GM19452 (cell line): Measurements from ENCODE around the gene CAV2.
"Not testable (repeated sequence)": the region's sequence is repeated elsewhere in the genome, so short reads cannot be mapped to it uniquely, and the experiment has no call there.

ENCODE experiments used
- ATAC-seq: cut with Tn5 transposase; IDR thresholded peaks from one replicate; pipeline ENCODE4 v1.9.1; 2021; ENCODE audit not compliant: unreplicated experiment

Gene CAV2, protein sequence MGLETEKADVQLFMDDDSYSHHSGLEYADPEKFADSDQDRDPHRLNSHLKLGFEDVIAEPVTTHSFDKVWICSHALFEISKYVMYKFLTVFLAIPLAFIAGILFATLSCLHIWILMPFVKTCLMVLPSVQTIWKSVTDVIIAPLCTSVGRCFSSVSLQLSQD

DNA sequence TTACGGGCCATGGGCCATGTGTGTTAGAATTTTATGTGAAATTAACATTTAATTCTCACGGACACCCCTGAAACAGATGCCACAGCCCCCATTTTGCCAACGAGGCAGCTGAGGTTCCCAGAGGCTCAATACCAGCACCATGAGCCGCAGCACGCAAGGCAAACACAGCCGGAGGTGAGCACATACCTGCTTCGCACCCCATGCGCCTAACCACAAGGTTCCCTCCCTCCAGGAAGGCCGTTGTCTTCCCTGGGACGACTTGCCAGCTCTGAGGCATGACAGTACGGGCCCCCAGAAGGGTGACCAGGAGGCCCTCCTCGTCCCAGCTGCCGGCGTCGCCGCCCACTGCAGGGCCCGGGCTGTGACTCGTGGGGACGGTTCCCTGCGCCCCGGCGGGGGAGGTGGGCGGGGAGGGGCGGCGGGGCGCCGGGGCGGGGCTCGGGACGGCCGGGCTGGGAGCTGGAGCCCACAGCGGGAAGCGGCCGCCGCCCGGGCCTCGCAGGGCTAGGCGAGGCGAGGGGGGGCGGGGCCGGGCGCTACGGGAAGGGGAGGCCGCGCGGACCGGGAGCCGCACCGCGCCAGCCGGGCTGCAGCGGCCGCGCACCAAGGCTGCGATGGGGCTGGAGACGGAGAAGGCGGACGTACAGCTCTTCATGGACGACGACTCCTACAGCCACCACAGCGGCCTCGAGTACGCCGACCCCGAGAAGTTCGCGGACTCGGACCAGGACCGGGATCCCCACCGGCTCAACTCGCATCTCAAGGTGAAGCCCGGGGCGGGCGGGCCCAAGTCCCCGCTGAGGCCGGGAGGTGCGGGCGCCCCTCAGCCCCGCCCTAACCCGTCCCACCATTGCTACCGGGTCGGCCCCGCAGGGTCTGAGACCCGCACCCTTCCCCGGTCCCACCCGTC, at the start of gene CAV2:
Gene CAV2, plus strand, starts transcription at position 571 of the 910 bp plus-strand sequence. Its CDS starts 44 bp downstream, at position 615.
- ATAC-seq, result no peak

GRCh38 chr7:116449950-116450349, 49.6 kb upstream of the CAV2 start:
- no peak for ATAC-seq

DNA sequence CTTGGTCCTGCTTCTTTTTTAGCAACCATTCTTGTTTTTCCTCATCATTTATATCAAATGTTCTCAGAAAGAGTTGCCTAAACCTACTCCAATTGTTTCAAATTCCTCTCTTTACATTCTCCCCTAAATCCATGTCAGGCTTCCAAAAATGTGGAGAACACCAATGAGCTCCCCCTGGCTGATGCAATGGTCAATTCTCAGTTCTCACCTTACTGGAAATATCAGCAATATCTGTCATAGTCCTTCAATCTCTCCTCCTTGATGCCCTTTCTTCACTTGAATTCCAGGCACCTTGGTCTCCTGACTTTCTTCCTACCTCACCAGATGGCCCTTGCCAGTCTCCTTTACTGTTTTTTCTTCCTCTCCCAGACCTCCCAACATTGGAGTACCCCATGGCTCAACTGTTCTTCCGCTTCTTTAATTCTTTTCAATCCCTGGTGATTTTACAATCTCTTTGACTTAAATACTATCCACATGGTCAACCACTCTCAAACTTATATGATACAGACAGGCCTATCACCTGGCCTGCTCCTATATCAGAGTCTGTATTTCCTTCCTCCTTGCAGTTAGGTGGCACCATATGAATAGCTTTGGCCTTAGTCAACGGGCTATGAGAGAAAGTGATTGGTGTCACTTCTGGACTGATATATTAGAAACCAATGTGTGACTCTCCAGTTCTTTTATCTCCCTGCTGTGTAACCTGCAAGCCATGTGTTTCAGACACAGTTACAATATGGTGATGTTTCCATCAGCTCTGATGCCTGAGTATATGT, 47.4 kb upstream of the CAV2 start:
- no peak for ATAC-seq

- no peak for ATAC-seq
Measured at GRCh38 chr7:116454377-116454776, 45.2 kb upstream of the CAV2 start.

DNA sequence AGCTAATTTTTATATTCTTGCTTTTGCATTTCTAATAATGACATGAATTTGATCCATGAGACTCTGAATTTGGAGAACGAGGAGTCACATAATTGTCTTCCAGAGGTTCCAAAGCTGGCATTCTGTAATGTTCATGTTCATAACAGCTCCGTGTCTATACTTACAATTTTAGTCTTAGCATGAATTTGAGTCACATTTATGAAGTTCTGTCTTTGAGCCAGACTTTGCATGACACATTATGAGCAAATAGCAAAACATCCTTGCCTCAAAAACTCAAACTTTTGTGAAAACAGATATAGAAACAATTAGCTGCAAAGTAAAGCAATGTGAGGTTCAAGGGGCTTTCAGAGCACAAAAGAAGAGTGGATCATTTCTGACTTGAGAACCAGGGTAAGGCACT, 44.5 kb upstream of the CAV2 start:
- no peak for ATAC-seq

DNA sequence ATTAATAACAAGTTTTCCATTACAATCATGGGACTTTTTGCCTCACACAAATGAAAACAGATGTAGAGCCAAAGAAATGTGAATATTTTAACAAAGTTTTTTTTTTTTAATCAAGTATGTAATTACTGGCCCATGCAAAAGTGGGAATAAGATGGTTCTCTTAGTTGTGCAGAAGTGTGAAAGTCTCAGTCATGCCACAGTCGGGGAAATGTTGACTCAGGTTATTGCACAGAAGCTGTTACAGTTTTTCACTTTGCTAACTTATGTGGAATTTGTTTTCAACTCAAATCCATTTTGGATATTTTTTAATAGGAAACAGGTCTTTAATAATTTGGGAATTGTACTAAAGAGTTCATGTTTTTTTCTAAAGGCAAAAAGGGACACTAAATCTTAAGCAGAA, 44.0 kb upstream of the CAV2 start:
- no peak for ATAC-seq

- ATAC-seq, result no peak
Measured at GRCh38 chr7:116461500-116461899, 38.0 kb upstream of the CAV2 start.

- ATAC-seq, result no peak
Measured at GRCh38 chr7:116463956-116464355, 35.6 kb upstream of the CAV2 start.

DNA sequence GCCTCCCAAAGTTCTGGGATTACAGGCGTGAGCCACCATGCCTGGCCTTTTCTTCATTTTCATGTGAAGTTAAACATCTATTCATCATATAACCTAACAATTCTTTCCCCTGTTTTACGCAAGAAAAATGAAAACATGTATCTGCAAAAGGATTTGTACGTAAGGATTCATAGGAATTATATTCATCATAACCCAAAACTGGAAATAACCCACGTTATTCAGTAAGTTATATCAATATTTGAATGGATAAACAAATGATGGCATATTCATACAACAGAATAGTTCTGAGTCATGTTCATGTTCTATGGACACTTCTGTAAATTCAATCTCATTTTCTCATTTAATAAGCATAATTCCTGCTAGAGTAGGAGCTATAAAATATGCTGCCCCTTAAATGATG, 35.2 kb upstream of the CAV2 start:
- no peak for ATAC-seq

- ATAC-seq, result no peak
Measured at GRCh38 chr7:116465125-116465524, 34.4 kb upstream of the CAV2 start.

GRCh38 chr7:116468534-116468933, 31.0 kb upstream of the CAV2 start:
- no peak for ATAC-seq

- ATAC-seq, result no peak
Measured at GRCh38 chr7:116477625-116478024, 21.9 kb upstream of the CAV2 start.

GRCh38 chr7:116478834-116479233, 20.7 kb upstream of the CAV2 start:
- no peak for ATAC-seq

GRCh38 chr7:116483271-116483942, 16.1 kb upstream of the CAV2 start:
- ATAC-seq, result no peak

- ATAC-seq, result not testable (repeated sequence)
Measured at GRCh38 chr7:116484389-116484788, 15.1 kb upstream of the CAV2 start.

GRCh38 chr7:116487907-116488521, 11.5 kb upstream of the CAV2 start:
- no peak for ATAC-seq

DNA sequence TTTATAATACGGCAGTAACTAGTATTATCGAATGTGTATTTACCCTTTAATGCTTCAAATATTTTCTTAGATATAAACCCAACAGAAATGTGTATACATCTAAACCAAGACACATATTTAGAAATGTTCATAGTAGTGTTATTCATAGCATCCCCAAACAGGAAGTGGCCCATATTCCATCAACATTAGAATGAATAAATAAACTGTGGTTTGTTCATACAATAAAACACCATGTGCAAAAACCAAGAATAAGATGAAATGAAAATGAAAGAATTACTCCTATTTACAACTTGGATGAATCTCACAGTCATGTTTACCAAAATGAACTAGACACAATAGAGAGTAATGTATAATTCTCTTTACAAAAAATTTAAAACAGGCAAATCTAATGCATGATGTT, 9.2 kb upstream of the CAV2 start:
- no peak for ATAC-seq

DNA sequence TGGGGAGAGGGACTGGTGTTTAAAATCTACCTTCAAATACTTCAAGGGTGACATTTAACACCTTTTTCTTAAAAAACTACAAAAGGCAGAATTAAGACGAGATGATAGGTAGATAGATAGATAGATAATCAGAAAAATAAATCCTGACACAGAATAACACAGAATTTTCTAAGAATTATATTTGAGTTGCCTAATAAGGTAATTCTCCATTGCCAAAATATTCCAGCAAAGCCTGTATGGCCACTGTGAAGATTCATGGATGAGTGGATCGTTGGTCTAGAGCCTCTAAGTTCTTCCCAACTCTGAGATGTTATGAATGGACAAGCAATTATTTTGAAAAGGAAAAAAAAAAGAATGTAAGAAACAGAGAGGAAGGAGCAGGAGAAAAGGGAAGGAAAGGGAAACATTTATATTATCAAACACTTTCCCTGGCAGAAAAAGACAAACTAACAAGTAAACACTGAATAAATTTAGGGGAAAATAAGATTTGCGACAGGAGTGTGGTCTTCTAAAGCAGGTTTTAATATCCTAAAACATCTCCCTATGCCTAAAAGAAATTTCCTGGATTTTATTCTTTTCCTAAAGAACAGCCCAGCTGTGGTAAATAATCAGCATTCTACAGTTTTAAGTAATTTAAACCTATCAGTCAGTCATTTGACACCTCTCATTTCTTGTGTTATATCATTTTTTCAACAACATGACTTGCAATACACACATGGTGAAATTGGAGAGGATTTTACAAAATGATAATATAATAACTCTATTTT, 7.5 kb upstream of the CAV2 start:
- no peak for ATAC-seq

- ATAC-seq, result no peak
Measured at GRCh38 chr7:116492654-116493109, 6.9 kb upstream of the CAV2 start.

GRCh38 chr7:116493449-116493848, 6.1 kb upstream of the CAV2 start:
- ATAC-seq, result no peak
